GM19240 (cell line): Measurements from ENCODE around the gene ERH.

Source experiments
- DNase-seq: peaks from one replicate; pipeline ENCODE4 v3.0.0; 2011; ENCODE audit warnings: low spot score; ENCODE audit not compliant: insufficient read length

ERH gene

GRCh38 chr14:69356903-69357543 lies 41.1 kb downstream of the ERH start:
- no peak for DNase-seq

DNA sequence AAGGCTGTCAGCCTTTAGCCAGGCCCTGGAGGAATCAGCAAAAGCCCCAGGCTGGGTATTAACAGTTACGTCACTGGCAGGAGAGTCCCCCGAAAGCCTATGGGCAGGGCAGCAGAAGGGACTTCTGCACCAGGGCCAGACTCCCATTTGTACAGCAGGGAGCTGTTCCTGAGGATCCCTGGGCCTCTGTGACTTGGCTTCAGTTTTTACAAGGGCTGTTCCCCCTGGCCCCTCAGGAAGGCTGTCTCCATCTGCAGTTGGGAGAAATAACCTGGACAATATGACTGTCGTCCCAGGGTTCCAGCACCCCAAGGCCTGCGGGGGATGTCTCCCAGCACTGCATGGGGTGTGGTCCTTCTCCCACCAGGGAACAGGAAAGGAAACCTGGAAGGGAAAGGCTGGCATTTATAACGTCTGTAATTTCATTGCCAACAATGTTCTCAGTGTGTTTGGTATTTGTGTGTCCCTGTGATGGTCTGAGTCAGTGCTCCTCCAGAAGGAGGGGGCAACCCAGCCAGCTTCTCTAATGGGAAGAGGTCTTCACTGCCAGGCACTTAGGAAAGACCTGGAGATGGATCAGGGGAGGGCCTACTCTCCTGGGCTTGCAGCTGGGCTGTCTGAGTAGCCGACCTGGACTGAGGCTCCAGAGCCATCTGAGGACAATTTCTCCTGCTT lies 42.4 kb downstream of the ERH start:
- DNase-seq: no peak

DNA sequence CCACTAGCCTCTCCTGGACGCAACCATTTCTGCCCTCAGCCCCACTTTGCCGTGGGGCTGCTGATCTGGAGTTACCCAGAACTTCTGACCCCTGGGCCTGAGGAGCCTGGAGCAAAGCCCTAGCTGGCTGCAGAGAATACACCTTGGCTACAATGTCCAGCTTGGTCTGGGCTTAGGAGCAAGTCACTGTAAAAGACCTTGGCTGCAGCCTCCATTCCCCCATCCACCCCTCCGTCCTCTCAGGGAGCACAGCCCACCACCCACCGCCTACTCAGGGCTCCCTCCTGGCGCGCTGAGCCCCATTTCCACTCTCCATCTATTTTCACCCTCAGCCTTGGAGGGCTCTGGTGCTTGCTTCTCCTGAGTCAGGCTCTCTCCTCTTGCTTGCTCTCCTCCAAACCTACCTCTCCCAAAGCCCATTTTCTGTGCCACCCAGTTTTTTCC lies 42.9 kb downstream of the ERH start:
- DNase-seq: no peak

DNA sequence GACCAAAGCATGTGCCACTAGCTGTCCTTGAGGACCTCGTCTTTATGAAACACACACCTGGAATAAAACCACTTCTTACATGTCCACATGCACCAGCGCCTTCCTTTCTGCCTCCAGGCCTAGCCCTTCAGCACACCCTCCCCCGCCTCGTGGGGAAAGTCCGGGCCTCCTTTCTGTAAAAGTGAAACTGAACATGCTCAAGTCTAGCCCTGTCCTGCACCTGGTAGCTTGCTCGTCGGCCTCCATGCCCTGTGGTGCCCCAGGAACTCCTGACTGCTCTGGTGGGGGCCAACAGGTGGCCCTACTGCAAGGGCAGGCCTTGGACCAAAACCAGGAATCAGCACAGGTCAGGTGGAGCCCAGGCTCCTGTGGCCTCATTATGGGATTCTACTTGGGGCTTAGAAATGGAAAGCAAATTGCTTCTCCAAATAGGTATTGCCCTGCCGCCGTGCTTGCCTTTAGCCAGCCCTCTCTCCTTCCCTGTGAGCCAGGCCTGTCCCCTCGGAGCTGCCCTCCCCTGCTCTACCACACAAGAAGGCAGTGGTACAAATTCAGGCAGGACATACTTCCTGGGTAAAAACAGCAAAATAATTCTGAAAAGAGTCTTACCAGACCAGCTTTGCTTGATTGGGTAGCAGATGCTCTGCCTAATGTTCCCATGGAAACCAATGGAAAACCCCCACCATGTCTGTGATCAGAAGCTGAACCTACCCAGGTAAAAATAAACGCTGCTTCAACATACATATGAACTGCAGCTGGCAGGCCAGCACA lies 43.5 kb downstream of the ERH start:
- peak; percentile 90 for DNase-seq

DNA sequence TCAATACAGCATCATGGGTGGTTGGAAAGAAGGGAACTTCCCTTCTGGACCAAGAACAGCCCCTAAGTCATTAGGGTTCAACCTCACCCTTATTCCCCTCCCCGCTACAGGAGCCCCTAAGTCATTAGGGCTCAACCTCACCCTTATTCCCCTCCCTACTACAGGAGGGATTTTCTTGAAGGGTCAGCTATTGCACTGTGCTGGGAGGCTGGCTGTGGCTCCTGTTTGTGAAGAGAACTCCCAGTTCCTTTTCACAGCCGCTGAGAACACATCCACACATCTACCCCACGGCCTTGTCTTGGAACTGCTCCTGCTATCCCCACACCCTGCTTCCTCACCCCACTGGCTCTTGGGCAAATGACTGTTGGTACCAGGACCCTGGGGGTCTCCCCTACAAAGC lies 44.9 kb downstream of the ERH start:
- DNase-seq: no peak

DNA sequence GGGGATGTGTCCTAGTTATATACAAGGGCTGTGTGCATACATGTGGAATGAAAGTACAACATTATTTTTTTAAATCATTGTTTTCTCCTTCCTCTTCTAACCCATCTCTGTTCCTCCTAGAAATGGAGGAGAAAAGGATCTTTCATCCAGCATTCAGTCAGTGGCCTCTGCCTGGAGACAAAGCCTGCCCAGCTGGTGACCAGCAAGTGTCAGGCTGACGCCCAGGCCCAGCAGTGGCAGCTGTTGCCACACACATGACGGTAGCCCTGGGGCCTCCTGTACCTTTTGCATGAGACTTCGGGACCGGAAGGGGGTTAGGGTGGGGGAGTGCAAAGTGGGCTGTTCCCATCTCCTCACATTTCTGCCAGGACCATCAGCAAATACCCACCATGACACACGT lies 46.2 kb downstream of the ERH start:
- DNase-seq: no peak

DNA sequence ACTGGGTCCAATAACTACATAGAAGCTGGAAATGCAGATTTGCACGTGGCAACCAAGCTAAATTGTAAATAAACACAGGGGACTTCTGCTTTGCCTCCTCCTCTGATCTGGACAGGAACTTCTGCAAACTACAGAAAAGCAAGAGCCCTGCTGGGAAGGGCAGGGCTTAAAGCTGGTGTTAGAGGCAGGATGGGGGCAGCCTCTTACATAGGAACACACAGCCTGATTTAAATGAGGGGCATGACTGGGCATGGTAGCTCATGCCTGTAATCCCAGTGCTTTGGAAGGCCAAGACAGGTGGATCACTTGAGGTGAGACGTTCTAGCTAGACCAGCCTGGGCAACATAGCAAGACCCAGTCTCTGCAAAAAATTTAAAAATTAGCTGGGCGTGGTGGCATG lies 46.7 kb downstream of the ERH start:
- DNase-seq: no peak

DNA sequence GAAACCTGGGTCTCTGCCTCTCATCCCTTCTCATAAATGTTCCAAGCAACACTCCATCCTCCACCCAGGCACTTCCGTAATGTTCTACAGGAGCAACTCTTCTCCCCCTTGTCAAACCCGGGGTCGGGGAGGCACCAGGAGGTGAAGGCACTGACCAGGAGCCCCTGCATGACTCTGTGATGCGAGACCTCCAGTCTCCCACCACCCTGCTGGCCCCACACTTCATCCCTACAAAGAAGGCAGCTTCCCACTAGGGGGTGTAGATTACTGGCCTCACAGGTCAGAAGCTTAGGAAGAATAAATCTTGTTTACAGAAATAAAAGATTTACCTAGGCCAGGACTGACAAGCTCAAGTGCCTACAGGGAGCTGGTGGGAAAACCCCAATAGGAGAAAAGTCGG lies 47.2 kb downstream of the ERH start:
- DNase-seq: no peak

DNA sequence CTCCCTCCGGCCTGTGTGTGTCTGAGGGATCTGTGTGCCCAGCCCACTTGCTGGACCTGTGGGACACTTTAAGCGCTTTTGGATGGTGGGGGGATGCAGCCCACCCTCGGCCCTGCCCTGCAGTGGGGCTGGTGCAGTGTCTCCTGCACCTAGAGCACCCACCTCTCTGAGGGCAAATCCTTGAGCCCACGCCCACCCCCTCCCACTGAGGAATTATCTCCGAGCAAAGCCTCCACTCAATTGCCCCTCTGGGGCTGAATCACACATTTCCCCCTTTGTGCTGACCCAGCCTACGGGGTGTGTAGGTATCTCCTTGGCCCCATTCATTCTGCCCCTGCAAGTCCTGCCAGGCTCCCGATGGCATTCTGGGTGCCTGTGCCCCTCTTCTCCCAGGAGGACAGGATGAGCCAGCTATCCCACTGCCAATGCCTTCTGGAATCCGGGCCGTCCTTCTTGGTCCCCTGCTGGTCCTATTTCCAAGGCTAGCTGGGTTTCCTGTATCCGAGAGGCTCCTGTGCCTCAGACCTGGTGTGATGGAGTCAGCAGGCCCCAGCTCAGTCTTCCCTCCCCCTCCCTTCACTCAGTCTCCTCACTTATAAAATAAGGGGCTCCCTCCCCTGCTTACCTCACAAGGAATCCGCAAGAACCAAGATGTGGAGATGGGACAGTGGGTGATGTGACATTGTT lies 48.9 kb downstream of the ERH start:
- no peak for DNase-seq

DNA sequence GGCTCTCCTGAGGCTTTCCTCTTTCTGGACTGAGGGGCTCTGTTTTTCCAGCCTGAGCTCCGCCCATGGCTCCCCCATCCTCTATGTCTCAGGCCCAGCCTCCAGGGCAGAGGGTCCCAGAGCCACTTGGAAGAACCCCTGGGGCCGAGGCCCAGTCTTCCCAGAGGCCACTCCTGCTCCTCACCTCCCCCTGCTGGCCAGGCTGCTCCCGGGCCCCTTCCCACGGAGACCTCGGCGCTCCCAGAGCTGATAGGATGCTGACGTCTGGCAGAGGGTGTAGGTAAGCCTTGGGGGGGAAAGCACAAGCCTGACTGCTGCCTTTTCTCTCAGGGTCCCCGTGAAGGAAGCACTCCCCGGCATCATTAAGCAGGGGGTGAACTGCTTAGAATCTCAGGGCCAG lies 51.4 kb downstream of the ERH start:
- DNase-seq: no peak

DNA sequence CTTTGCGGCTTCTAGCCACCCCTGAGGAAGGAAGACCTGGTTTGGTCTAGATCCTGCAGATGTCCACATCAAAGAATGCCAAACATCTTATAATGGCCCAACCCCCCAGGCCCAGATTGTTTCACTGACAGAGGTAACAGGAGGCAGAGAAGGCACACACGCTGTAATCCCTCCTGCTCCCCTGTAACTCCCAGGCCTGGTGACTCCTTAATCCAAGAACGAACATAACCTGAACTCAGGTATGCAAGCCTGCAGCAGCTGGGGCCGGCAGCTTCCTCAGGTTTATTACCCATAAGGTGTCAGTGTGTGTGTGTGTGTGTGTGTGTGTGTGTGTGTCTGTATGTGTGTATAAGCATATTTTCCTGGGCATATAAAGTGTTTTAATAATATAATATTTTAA lies 52.7 kb downstream of the ERH start:
- no peak for DNase-seq

DNA sequence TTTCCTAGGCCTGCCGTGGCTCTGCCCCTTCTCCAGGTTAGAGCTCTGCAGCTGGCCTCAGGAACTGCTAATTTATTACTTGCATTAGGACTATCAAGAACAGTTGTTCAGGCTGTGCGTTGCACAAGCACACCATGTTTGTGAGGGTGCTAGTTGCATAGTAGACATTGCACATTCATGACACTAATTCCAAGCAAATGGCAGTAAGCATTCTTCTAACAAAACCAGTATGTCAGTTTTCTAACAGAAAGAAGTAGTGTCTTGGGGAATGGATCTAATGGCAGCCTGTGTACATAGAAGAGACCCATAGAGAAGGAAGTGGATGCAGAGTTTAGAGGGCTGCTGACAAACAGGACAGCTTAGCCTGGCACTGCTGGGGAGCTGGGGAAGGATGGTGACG lies 53.9 kb downstream of the ERH start:
- no peak for DNase-seq

DNA sequence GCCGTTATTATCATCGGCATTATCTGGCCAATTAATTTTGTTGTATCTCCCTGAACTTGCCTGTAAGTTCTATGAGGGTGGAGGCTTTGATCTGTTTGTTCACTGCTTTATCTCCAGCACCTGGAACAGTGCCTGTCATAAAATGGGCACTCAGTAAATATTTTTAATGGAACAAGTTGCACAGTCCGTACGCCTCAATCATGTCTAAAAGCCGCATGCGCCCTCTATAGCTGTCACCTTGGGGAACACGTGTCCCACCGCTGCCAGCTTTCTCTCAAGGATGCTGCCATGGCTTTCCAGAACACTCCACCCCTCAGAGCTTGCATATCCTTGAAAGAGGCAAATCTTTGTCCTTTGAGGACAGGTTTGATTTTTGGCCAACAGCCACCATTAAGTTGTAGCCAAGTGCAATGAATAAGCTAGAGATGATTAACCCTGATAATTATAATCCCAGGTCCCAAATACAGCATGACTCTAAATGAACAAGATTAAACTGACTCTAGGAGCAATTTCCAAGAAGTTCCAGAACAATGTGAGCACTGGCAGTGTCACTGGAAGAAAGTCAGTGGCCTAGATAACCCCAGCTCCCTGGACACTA lies 55.1 kb downstream of the ERH start:
- no peak for DNase-seq

DNA sequence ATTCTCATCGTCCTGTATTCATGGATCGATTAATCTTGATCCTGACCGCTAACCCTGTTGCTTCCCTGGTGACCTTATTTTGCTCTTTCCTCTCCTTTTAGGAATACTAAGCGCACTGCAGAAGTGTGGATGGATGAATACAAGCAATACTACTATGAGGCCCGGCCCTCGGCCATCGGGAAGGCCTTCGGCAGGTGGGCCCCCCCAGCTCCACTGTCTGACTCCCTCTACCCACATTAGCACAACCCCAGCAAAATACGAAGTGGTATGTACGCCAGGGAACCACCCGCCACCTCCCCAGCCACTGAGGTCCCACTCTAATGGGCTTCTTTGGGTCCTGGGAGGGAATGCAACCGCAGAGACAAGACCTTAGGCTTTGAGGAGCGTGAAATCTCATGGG lies 58.7 kb downstream of the ERH start:
- no peak for DNase-seq

DNA sequence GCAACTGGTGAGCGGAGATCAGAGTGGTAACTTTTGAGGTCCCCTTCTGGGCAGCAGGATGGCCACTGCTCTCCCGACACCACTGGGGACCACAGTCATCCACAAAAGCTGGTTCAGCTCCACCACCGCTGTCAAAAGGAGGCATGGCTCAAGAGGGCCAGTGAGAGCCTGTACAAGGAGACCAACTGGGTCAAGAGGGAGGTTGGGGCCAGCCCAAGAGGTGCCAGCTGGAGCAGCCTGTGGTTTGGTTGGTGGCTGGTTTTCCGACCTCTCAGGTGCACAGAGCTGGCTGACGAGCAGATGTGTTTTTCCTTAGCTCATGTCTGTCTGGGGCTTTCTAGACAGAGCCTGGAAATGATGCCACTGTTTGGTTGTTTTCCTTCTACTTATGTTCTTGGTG lies 60.1 kb downstream of the ERH start:
- no peak for DNase-seq

GRCh38 chr14:69335371-69335771 lies 62.7 kb downstream of the ERH start:
- DNase-seq: no peak

DNA sequence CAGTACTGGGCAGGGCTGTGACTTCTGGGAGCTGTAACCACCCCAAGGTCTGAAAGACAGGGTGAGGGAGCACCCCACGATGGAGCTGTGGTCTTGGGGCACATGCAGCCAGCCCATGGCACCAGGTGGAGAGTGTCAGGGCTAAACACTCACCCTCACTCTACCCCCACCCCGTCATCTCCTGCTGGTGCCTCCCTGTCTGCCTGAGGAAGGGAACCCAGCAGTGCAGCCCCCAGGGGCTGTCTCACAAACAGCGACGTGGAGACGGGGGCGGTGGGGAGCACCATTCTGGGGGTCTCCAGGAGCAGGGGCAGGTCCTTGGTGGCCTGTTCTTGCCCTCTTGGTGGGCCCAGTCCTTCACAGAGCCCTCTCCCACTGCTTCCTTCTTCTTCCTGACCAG lies 63.5 kb downstream of the ERH start:
- DNase-seq: no peak

DNA sequence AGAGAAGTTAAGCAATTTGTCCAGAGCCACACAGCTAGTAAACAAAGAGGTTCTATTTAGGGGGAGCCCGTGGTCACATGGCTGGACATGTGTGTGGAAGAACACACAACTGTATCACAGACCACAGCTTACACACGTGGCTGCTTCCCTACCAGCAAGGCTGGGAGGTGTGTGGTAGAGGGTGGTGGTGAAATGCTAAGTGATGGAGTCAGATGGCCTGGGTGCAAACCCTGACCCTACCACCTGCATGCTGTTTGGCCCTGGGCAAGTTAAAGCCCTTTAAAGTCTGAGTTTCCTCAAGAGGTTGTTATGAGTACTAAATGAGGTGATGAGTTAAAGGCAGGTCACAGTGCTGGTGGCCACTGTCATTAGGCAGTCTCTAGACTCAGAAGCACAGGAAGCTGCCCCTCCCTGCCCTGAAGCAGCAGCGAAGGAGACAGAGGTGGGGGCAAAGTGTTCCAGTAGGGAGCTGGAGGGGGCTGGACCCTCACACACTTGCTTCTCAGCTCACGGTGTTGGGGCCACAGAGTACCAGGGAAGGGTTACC lies 64.2 kb downstream of the ERH start:
- DNase-seq: no peak

GRCh38 chr14:69332782-69333395 lies 65.2 kb downstream of the ERH start:
- no peak for DNase-seq

- no peak for DNase-seq
Measured at GRCh38 chr14:69331206-69331605, 66.9 kb downstream of the ERH start.
